AG10803 (cell line): Measurements from ENCODE around the gene ACP1.

Source experiments
- DNase-seq: peaks from one replicate; pipeline ENCODE4 v3.0.0; 2010; ENCODE audit warnings: low read depth
- H3K4me3 ChIP-seq: 2 replicates; pipeline ENCODE4 v1.5.1; 2011; ENCODE audit warnings: mild to moderate bottlenecking, low read length, control low read depth
- TF ChIP-seq, protein P1 (sequence below): conservative IDR thresholded peaks from 2 replicates; pipeline ENCODE4 v1.5.1; 2011; ENCODE audit warnings: mild to moderate bottlenecking, low read length, control low read depth, inconsistent platforms

ACP1 gene

DNA sequence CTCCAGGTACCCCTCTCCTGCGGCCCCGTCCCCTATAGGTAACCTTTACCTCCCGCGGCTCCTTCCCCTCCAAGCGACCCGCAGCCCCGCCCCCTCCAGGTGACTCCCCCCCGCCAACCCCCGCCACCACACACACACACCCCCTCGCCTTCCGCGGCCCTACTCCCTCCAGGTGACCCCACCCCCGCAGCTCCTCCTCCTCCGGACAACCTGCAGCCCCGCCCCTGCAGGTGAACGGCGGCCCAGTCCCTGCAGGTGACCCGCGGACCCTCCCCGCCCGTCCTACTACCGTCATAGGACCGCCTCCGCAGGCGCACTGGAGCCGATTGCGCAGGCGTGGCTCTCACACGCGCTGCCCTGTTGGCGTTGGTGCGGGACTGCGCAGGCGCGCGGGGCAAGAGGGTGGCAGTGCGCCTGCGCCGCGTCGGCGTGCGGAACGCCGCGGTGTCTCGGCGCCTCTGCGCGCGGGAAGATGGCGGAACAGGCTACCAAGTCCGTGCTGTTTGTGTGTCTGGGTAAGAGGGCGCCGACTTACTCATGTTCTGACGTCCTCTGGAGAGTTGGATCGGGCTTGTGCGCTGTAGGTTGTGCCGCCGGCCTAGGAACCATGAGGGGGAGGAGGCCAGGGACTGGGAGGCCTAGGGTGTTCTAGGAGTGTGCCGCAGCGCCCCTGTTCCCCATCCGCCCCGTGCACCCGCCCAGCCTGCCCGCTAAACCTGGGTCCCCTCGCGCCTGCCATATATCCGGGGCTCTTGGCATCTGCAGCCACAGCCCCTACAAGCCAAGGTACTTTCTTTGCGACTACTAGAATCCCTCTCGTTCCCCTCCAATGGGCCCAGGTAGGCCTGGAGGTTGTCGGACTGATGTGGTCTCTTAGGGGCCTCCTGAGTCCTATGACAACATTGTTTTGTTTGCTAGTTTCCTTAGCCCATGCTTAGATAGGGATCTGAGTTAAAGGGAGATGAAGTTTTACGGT lies at the start of gene ACP1:
Gene ACP1, plus strand, starts transcription at position 455 of the 976 bp plus-strand sequence. Its CDS starts 18 bp downstream, at position 473.
- DNase-seq, result peak; percentile 89
- TF ChIP-seq, protein P1, sequence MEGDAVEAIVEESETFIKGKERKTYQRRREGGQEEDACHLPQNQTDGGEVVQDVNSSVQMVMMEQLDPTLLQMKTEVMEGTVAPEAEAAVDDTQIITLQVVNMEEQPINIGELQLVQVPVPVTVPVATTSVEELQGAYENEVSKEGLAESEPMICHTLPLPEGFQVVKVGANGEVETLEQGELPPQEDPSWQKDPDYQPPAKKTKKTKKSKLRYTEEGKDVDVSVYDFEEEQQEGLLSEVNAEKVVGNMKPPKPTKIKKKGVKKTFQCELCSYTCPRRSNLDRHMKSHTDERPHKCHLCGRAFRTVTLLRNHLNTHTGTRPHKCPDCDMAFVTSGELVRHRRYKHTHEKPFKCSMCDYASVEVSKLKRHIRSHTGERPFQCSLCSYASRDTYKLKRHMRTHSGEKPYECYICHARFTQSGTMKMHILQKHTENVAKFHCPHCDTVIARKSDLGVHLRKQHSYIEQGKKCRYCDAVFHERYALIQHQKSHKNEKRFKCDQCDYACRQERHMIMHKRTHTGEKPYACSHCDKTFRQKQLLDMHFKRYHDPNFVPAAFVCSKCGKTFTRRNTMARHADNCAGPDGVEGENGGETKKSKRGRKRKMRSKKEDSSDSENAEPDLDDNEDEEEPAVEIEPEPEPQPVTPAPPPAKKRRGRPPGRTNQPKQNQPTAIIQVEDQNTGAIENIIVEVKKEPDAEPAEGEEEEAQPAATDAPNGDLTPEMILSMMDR, result no peak
- peak within 1 kb of the TSS; percentile 90 for H3K4me3 ChIP-seq

DNA sequence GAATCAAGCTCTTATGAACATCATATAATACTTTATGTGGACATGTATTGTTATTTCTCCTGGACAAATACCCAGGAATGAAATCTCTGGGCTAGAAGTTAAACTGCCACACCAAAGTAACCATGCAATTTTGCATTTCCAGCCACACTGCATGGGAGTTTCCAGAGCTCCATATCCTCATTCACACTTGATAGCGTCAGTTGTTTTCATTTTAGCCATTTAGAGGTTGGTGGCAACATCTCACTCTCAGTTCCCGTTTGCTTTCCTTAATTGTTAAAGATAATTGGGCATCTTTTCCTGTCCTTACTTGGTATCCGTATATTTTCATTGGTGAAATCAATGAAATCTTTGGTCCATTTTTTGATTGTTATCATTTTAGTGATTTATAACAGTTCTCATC lies 48.7 kb upstream of the ACP1 start:
- no peak for DNase-seq
- TF ChIP-seq, protein P1, result no peak
- no peak overlapping the region for H3K4me3 ChIP-seq

DNA sequence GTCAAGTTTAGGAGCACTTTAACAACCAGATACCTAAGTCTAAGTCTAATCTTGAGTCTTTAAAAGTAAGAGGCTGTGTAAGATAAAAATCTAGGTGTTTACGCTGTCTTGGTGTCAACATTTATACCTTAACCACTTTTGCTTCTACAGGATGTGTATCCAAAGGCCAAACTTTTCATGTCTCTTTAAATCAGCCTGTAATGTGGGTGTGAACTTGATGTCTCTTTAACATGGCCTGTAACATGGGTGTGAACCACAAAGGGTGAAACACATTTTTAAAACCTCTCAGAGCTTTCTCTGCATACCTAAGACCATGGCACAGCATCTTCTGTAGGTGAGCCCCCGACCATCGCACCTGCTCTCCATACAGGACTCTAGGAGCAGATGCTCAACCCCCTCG lies 41.3 kb upstream of the ACP1 start:
- H3K4me3 ChIP-seq, result no peak overlapping the region
- TF ChIP-seq, protein P1, result no peak
- no peak for DNase-seq

DNA sequence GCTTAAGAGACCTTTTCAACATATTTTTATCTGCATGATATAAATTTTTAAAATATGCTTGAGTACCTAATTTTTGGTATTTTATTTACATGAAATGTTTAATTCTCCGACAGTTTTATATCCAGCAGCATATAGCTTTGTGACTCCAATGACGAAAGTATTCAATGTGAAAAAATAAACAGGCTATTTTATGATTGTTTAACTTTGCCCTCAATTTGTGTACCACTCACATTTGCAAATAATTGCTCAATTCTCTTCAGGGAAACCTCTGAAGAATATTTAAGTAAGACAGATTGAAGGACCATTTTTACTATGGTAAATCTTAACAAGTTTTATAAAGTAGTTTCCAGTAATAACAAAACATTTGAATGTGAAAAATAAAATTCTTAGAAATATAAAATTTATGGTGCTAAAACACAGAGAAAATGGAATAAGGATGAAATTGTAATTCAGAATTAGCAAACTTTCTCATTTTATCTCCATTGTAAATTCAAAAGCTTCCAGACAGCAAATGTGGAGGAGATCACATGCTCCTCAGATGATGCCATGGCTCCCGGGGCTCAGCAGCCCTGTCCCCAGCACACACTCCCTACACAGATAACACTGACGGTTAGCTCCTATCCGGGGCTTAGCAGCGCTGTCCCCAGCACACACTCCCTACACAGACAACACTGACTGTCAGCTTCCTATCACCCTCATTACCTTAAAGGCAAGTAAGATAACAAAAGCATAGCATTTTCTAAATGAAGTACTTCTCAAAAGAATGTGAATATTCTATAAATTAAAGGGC lies 40.6 kb upstream of the ACP1 start:
- TF ChIP-seq, protein P1, result no peak
- no peak for DNase-seq

DNA sequence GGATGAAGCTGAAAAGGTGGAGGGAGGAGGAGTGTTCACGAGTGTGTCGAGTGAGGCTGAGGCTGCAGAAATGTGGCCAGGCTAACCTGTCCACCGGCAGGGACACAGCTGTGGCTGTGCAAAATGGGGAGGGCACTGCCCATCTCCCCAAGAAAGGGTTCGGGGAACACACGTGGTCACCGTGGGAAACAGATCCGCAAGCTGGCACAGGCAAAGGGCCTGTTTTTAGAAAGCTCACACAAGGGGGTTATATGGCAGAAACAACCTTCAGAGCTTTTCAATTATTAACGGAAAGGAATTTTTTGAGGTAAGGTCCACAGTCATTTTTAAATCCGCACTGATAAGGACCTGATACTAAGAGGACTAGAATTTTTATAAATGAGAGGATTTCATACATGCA lies 36.6 kb upstream of the ACP1 start:
- TF ChIP-seq, protein P1, result no peak
- DNase-seq, result no peak
- H3K4me3 ChIP-seq, result no peak overlapping the region

More for the DNA sequence above, 40.6 kb upstream of the ACP1 start:
- H3K4me3 ChIP-seq, result no peak overlapping the region

DNA sequence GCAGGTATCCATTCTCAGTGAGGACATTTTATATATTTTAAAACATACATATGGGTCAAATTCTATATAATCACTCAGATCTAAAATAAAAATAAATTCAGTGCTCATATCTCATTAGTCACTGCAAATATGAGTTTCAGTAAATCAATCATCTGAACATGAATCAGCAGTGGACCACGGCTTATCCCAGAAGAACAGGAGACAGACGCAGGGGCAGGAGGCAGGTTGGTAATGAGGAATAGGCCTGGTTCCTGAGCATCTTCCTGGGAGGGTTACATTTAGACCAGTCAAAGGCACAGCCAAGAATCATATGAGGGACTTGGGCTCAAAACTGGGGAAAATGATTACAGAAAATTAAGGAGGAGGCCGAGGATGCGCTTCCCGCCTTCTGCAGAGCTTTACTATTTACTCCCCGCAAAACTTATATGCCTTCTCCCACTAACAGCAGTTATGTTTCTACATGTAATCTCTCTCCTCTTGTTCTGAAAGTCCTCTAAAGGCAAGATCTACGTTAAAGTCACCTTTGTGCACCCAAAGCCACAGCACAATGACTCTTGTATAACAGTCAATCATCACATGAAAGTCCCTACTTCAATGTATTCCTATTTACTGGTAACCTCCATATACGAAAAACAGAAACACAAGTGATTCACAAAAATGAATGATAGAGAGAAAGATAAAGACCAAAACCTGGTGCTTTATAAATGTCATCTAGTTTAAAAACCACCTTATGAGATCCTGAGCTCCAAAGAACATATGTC lies 36.0 kb upstream of the ACP1 start:
- H3K4me3 ChIP-seq, result no peak overlapping the region
- no peak for DNase-seq
- TF ChIP-seq, protein P1, result no peak
